Tibial nerve (tissue), 4 donors: ENCODE data around the gene SYVN1. TPM values are rescaled to one million over a fixed set of nuclear protein-coding genes. Genes with fewer than 3 reads are reported as not detected.
A peak's percentile ranks its signal among the peaks of the same experiment; 100 is the strongest.
"Not testable (repeated sequence)": the region's sequence is repeated elsewhere in the genome, so short reads cannot be mapped to it uniquely, and the experiment has no call there.

Experiments
- DNase-seq, 2 donors: peaks; one replicate each; pipeline ENCODE4 v3.0.0-alpha.2; 2019; ENCODE audit warnings: low spot score in 2 of 2
- H3K27ac ChIP-seq, 4 donors: fragments of 200-600 bp; sonication (generic) in 3 of 4; one replicate each; pipeline ENCODE4 v1.5.1; 2017 to 2019; ENCODE audit warnings: mild to moderate bottlenecking in 1 of 4
- H3K27me3 ChIP-seq, 2 donors: fragments of 200-600 bp; sonication (generic) in 1 of 2; one replicate each; pipeline versions ENCODE4 v1.5.1 to v1.6.0; 2017 to 2019
- H3K36me3 ChIP-seq, 3 donors: fragments of 200-600 bp; sonication (generic); one replicate each; pipeline ENCODE4 v1.5.1; 2018 to 2019
- H3K4me1 ChIP-seq, 4 donors: fragments of 200-600 bp; sonication (generic) in 3 of 4; one replicate each; pipeline ENCODE4 v1.5.1; 2017 to 2019
- H3K4me3 ChIP-seq, 4 donors: fragments of 200-600 bp; sonication (generic) in 3 of 4; one replicate each; pipeline ENCODE4 v1.5.1; 2017 to 2019; ENCODE audit warnings: mild to moderate bottlenecking in 1 of 4, moderate library complexity in 1 of 4
- H3K9me3 ChIP-seq, 4 donors: fragments of 200-600 bp; sonication (generic) in 3 of 4; one replicate each; pipeline ENCODE4 v1.5.1; 2017 to 2019
- CTCF ChIP-seq, 5 experiments: fragments of 200-600 bp in 3 of 5; fragments of 450-650 bp in 2 of 5; sonication (generic) in 3 of 5; IDR thresholded peaks; one replicate each; pipeline ENCODE4 v1.5.1; 2016 to 2019; ENCODE audit warnings: antibody characterized with exemption in 5 of 5, mild to moderate bottlenecking in 3 of 5, moderate library complexity in 2 of 5
- EP300 ChIP-seq, 2 donors: sonication (generic); formaldehyde crosslinking; IDR thresholded peaks; one replicate each; pipeline ENCODE4 v1.6.1; 2017; ENCODE audit warnings: antibody characterized with exemption in 2 of 2, mild to moderate bottlenecking in 1 of 2
- POLR2A ChIP-seq, 2 donors: fragments of 450-650 bp; IDR thresholded peaks; one replicate each; pipeline ENCODE4 v1.6.1; 2017; ENCODE audit warnings: antibody characterized with exemption in 2 of 2, mild to moderate bottlenecking in 2 of 2, moderate library complexity in 2 of 2
- WGBS, 2 donors: methylation state at CpG; one replicate each; pipeline ENCODE4 v1.1.5; 2018; 5-methylcytosine and 5-hydroxymethylcytosine counted together
- total RNA-seq, 4 donors: library from RNA; depleted of rRNA; stranded (reverse); fragments of >200 nt; gene quantifications; one replicate each; pipeline ENCODE4 v1.1.0, GENCODE V29; 2016

Gene SYVN1
- total RNA-seq, 4 donors from 2014 or later, result 31.6 to 72.6 (median 58.3) TPM

GRCh38 chr11:65121447-65121864 is 12.9 kb downstream of the SYVN1 start:
- no peak for DNase-seq
- Histone ChIP-seq H3K27me3 (no peaks in the 10 kb centered on the region), H3K4me3 (peak overlapping the region; percentile 65 to 92 (median 87)), H3K36me3 (peaks cover 0 to 57% (median 19%) of the 10 kb centered on the region in 3 donors), H3K4me1 (peaks cover 0 to 51% (median 17%) of the 10 kb centered on the region in 4 donors), H3K9me3 (no peaks in the 10 kb centered on the region), H3K27ac (peak overlapping the region; percentile 81 to 98 (median 92))
- TF ChIP-seq POLR2A (IDR thresholded peaks at IDR 0.05), result no peak
- TF ChIP-seq EP300 (IDR thresholded peaks at IDR 0.05), result no peak
- no peak for TF ChIP-seq CTCF (IDR thresholded peaks at IDR 0.05)
- 4 to 5% methylated on average over 22 of the region's 22 CpGs for WGBS, 2 donors

GRCh38 chr11:65120831-65121230 is 13.5 kb downstream of the SYVN1 start:
- Histone ChIP-seq H3K27ac (peak overlapping the region; percentile 81 to 98 (median 92)), H3K36me3 (peaks cover 0 to 57% (median 17%) of the 10 kb centered on the region in 3 donors), H3K9me3 (no peaks in the 10 kb centered on the region), H3K4me1 (peaks cover 0 to 57% (median 22%) of the 10 kb centered on the region in 4 donors), H3K27me3 (no peaks in the 10 kb centered on the region), H3K4me3 (peak overlapping the region; percentile 65 to 92 (median 87))
- WGBS, 2 donors, result 80 to 83% methylated on average over 3 of the region's 3 CpGs
- no peak for DNase-seq
- TF ChIP-seq EP300 (IDR thresholded peaks at IDR 0.05), result no peak
- no peak for TF ChIP-seq CTCF (IDR thresholded peaks at IDR 0.05)
- TF ChIP-seq POLR2A (IDR thresholded peaks at IDR 0.05), result no peak

GRCh38 chr11:65119670-65119995 is 14.7 kb downstream of the SYVN1 start:
- Histone ChIP-seq H3K27me3 (no peaks in the 10 kb centered on the region), H3K4me3 (no peak overlapping the region), H3K36me3 (peaks cover 0 to 57% (median 13%) of the 10 kb centered on the region in 3 donors), H3K4me1 (peaks cover 0 to 60% (median 22%) of the 10 kb centered on the region in 4 donors), H3K9me3 (no peaks in the 10 kb centered on the region), H3K27ac (peak overlapping the region in 1 of 4 donors; percentile 8)
- TF ChIP-seq POLR2A (IDR thresholded peaks at IDR 0.05) (no peak), CTCF (IDR thresholded peaks at IDR 0.05) (no peak), EP300 (IDR thresholded peaks at IDR 0.05) (no peak)
- no peak for DNase-seq

GRCh38 chr11:65118891-65119669 is 15.2 kb downstream of the SYVN1 start:
- H3K4me3 ChIP-seq, H3K27me3 ChIP-seq, DNase-seq, H3K9me3 ChIP-seq: not testable (repeated sequence)
- 89% methylated on average over 18 of the region's 18 CpGs for WGBS, 2 donors
- Histone ChIP-seq H3K27ac (peak overlapping the region in 1 of 4 donors; percentile 88), H3K36me3 (peaks cover 0 to 57% (median 13%) of the 10 kb centered on the region in 3 donors), H3K4me1 (peaks cover 0 to 60% (median 22%) of the 10 kb centered on the region in 4 donors)

GRCh38 chr11:65118097-65118837 is 16.1 kb downstream of the SYVN1 start:
- H3K4me1 ChIP-seq, result peaks cover 0 to 58% (median 26%) of the 10 kb centered on the region in 4 donors
- DNase-seq, result no peak
- no peaks in the 10 kb centered on the region for H3K27me3 ChIP-seq
- H3K4me3 ChIP-seq, result peak overlapping the region in 1 of 4 donors; percentile 86
- no peaks in the 10 kb centered on the region for H3K9me3 ChIP-seq
- peaks cover 0 to 57% (median 13%) of the 10 kb centered on the region in 3 donors for H3K36me3 ChIP-seq
- TF ChIP-seq CTCF (IDR thresholded peaks at IDR 0.05), result peak in 1 of 5 experiments; percentile 4
- TF ChIP-seq EP300 (IDR thresholded peaks at IDR 0.05), result no peak
- 78 to 83% methylated on average over 18 of the region's 18 CpGs for WGBS, 2 donors
- H3K27ac ChIP-seq, result peak overlapping the region; percentile 42 to 88 (median 70)
